K562 (cell line): ENCODE results near the gene KIF3B. TPM values are rescaled to one million over a fixed set of nuclear protein-coding genes. Genes with fewer than 3 reads are reported as not detected.

Source experiments
- CCAR2 ChIP-seq: fragments of 200-400 bp; formaldehyde crosslinking; IDR thresholded peaks from 2 replicates; pipeline ENCODE4 v1.6.1; 2017; ENCODE audit warnings: mild to moderate bottlenecking, low read depth, low read length
- CHD1 ChIP-seq: fragments of 200-600 bp; sonication (generic); IDR thresholded peaks from one replicate; pipeline ENCODE4 v1.6.1; 2012; ENCODE audit warnings: mild to moderate bottlenecking, moderate library complexity, low read length, inconsistent platforms
- ERF ChIP-seq: fragments of 450-650 bp; formaldehyde crosslinking; IDR thresholded peaks from 2 replicates; pipeline ENCODE4 v1.4.0; 2020; ENCODE audit warnings: mild to moderate bottlenecking, mixed read lengths
- FOS ChIP-seq: IDR thresholded peaks from 3 replicates; pipeline ENCODE4 v1.6.1; 2011; ENCODE audit not compliant: insufficient read length; ENCODE audit errors: extremely low read depth
- GATAD2B ChIP-seq: fragments of 450-650 bp; IDR thresholded peaks from 2 replicates; pipeline ENCODE4 v1.6.1; 2017; ENCODE audit warnings: mild to moderate bottlenecking, borderline replicate concordance
- KLF16 ChIP-seq: IDR thresholded peaks from 2 replicates; pipeline ENCODE4 v1.6.1; 2016; ENCODE audit warnings: antibody characterized with exemption
- MXI1 ChIP-seq: IDR thresholded peaks from 2 replicates; pipeline ENCODE4 v1.6.1; 2011; ENCODE audit warnings: low read depth, mild to moderate bottlenecking, improper control_type of control experiment, low read length
- NRF1 ChIP-seq, 2 experiments: fragments of 450-650 bp; IDR thresholded peaks in 1 of 2; conservative IDR thresholded peaks in 1 of 2; 2 replicates each; pipeline ENCODE4 v1.6.1; 2014; ENCODE audit warnings: mild to moderate bottlenecking in 2 of 2
- POLR2AphosphoS5 ChIP-seq: IDR thresholded peaks from 2 replicates; pipeline ENCODE4 v1.6.1; 2011; ENCODE audit warnings: mild to moderate bottlenecking, low read depth, low read length, moderate library complexity; ENCODE audit not compliant: control insufficient read depth, insufficient read depth
- PYGO2 ChIP-seq: fragments of 450-650 bp; IDR thresholded peaks from 2 replicates; pipeline ENCODE4 v1.6.1; 2016; ENCODE audit warnings: mild to moderate bottlenecking, missing genetic modification characterization, moderate library complexity, missing compliant biosample characterization
- RBM22 ChIP-seq: fragments of 200-400 bp; formaldehyde crosslinking; IDR thresholded peaks from 2 replicates; pipeline ENCODE4 v1.6.1; 2018; ENCODE audit warnings: low read length, low read depth; ENCODE audit not compliant: poor library complexity, severe bottlenecking
- SNRNP70 ChIP-seq: fragments of 200-400 bp; formaldehyde crosslinking; optimal IDR thresholded peaks from 2 replicates; pipeline ENCODE3; 2017; ENCODE audit warnings: low read depth, low read length
- TARDBP ChIP-seq: fragments of 450-650 bp; IDR thresholded peaks from 2 replicates; pipeline ENCODE4 v1.6.1; 2016
- ZNF134 ChIP-seq: fragments of 250-450 bp; sonication (Bioruptor Pico); conservative IDR thresholded peaks from 2 replicates; pipeline ENCODE4 v1.4.0; 2020
- ZNF175 ChIP-seq: fragments of 200-800 bp; sonication (Bioruptor generic); IDR thresholded peaks from 2 replicates; pipeline ENCODE4 v1.6.1; 2016; ENCODE audit warnings: low read depth, mild to moderate bottlenecking, missing genetic modification characterization, missing compliant biosample characterization
- ZNF644 ChIP-seq: fragments of 200-800 bp; sonication (Bioruptor generic); IDR thresholded peaks from 2 replicates; pipeline ENCODE4 v1.6.1; 2016; ENCODE audit warnings: low read depth, missing genetic modification characterization, missing compliant biosample characterization
- polyA plus RNA-seq, 8 experiments: library from polyadenylated mRNA; depleted of rRNA in 4 of 8; stranded (reverse) in 5 of 8; unstranded in 3 of 8; fragments of >200 nt; fragmentation: Nextera tagmentation in 2 of 8; fragmentation: Illumina TruSeq in 1 of 8; extraction: Ambion mirVana in 2 of 8; extraction: Trizol in 1 of 8; gene quantifications; 2 replicates each; pipeline versions ENCODE4 v1.2.1 to v1.2.3, GENCODE V29; 2011 to 2014; ENCODE audit warnings: inconsistent platforms in 1 of 8, missing spikeins in 1 of 8
- total RNA-seq, 7 experiments: library from RNA; depleted of rRNA in 6 of 7; stranded (reverse); fragments of >200 nt in 6 of 7; fragmentation: Illumina TruSeq in 2 of 7; extraction: Trizol in 2 of 7; gene quantifications; 2 replicates each; pipeline versions ENCODE4 v1.2.1 to v1.2.3, GENCODE V29; 2011 to 2021; ENCODE audit warnings: low replicate concordance in 1 of 7
- TF ChIP-seq, protein P1 (sequence below), 2 experiments: fragments of 450-650 bp in 1 of 2; sonication (generic) in 1 of 2; formaldehyde crosslinking in 1 of 2; IDR thresholded peaks in 1 of 2; conservative IDR thresholded peaks in 1 of 2; 2 replicates each; pipeline versions ENCODE4 v1.6.1 to v1.8.1; 2016 to 2023; ENCODE audit warnings: mild to moderate bottlenecking in 2 of 2, moderate library complexity in 2 of 2, inconsistent platforms in 1 of 2, missing genetic modification reagents in 1 of 2
- TF ChIP-seq, protein P2 (sequence below): fragments of 250-450 bp; sonication (Bioruptor Pico); IDR thresholded peaks from 2 replicates; pipeline ENCODE4 v1.8.0; 2022; ENCODE audit warnings: moderate library complexity, mild to moderate bottlenecking, inconsistent platforms
- TF ChIP-seq, protein P3 (sequence below), 2 experiments: fragments of 450-650 bp; conservative IDR thresholded peaks; 2 replicates each; pipeline ENCODE4 v1.6.1; 2017; ENCODE audit warnings: mild to moderate bottlenecking in 2 of 2, moderate library complexity in 2 of 2
- TF ChIP-seq, protein P4 (sequence below): fragments of 150-350 bp; conservative IDR thresholded peaks from 2 replicates; pipeline ENCODE4 v1.6.1; 2014; ENCODE audit warnings: low read length

The KIF3B gene
- total and polyA plus RNA-seq, 9 of the 15 experiments (the other 6 are each of a cell fraction or from before 2014, with no cell fraction given), result 2.9 to 12.3 (median 8.6) TPM

DNA sequence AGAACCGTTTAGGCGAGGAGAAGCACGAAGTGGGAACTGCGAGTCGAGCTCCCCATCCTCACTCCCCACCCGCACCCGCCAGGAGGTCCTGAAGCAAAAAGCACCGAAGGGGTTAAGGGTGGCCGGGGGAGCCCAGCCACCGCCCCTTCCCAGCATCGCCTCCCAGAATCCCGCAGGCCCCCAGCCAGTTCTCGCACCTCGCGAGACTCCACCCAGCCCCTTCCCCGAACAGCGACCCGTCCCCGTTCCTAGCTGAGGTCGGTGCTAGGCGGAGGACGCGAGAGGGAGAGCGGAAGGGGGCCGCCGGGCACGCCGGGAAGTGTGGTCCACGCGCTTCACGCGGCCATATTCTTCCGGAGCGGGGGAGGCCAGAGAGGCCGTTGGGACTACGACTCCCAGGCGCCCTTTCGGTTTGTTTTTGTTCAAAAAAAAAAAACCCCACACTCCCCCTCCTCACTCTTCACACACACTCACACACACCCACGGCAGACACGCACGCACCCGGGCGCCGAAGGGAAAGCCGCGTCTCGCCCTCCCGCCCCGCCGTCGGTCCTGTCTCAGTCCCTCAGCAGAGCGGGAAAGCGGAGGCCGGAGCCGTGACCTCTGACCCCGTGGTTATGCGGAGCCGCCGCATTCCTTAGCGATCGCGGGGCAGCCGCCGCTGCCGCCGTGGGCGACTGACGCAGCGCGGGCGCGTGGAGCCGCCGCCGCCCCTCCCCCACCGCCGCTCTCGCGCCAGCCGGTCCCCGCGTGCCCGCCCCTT is 80.6 kb downstream of the KIF3B start, which contains the start of gene ASXL1 (continued):
- peak; percentile 90; the same call in 1 of the 2 replicates for TF ChIP-seq TARDBP
- TF ChIP-seq, protein P1, sequence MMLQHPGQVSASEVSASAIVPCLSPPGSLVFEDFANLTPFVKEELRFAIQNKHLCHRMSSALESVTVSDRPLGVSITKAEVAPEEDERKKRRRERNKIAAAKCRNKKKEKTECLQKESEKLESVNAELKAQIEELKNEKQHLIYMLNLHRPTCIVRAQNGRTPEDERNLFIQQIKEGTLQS (IDR thresholded peaks at IDR 0.05), result no peak
- TF ChIP-seq, protein P1 (CRISPR knock-in tag; conservative IDR thresholded peaks at IDR 0.05), result no peak
- TF ChIP-seq ZNF175 (CRISPR knock-in tag), result peak; percentile 85
- no peak for TF ChIP-seq ERF (CRISPR knock-in tag)
- peak; percentile 63 for TF ChIP-seq RBM22
- no peak for TF ChIP-seq CCAR2
- TF ChIP-seq, protein P2, sequence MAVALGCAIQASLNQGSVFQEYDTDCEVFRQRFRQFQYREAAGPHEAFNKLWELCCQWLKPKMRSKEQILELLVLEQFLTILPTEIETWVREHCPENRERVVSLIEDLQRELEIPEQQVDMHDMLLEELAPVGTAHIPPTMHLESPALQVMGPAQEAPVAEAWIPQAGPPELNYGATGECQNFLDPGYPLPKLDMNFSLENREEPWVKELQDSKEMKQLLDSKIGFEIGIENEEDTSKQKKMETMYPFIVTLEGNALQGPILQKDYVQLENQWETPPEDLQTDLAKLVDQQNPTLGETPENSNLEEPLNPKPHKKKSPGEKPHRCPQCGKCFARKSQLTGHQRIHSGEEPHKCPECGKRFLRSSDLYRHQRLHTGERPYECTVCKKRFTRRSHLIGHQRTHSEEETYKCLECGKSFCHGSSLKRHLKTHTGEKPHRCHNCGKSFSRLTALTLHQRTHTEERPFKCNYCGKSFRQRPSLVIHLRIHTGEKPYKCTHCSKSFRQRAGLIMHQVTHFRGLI (CRISPR knock-in tag), result 0 out of 2 replicates have a peak, but pooled peaks have one; percentile 16
- TF ChIP-seq NRF1 (conservative IDR thresholded peaks at IDR 0.05 in 1 of 2, IDR thresholded peaks at IDR 0.05 in 1 of 2), result peak; percentile 48 to 61; a peak in 3 of 4 replicates
- no peak for TF ChIP-seq PYGO2 (tag)
- TF ChIP-seq SNRNP70, result no peak
- TF ChIP-seq FOS, result no peak
- peak; percentile 56; the same call in 1 of the 2 replicates for TF ChIP-seq MXI1
- no peak for TF ChIP-seq CHD1
- TF ChIP-seq POLR2AphosphoS5, result peak; percentile 53; the same call in 1 of the 2 replicates
- TF ChIP-seq, protein P3, sequence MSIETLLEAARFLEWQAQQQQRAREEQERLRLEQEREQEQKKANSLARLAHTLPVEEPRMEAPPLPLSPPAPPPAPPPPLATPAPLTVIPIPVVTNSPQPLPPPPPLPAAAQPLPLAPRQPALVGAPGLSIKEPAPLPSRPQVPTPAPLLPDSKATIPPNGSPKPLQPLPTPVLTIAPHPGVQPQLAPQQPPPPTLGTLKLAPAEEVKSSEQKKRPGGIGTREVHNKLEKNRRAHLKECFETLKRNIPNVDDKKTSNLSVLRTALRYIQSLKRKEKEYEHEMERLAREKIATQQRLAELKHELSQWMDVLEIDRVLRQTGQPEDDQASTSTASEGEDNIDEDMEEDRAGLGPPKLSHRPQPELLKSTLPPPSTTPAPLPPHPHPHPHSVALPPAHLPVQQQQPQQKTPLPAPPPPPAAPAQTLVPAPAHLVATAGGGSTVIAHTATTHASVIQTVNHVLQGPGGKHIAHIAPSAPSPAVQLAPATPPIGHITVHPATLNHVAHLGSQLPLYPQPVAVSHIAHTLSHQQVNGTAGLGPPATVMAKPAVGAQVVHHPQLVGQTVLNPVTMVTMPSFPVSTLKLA (conservative IDR thresholded peaks at IDR 0.05), result peak; percentile 63 to 79
- peak; percentile 73; the same call in 1 of the 2 replicates for TF ChIP-seq GATAD2B
- no peak for TF ChIP-seq ZNF134 (CRISPR knock-in tag)
- TF ChIP-seq, protein P4, sequence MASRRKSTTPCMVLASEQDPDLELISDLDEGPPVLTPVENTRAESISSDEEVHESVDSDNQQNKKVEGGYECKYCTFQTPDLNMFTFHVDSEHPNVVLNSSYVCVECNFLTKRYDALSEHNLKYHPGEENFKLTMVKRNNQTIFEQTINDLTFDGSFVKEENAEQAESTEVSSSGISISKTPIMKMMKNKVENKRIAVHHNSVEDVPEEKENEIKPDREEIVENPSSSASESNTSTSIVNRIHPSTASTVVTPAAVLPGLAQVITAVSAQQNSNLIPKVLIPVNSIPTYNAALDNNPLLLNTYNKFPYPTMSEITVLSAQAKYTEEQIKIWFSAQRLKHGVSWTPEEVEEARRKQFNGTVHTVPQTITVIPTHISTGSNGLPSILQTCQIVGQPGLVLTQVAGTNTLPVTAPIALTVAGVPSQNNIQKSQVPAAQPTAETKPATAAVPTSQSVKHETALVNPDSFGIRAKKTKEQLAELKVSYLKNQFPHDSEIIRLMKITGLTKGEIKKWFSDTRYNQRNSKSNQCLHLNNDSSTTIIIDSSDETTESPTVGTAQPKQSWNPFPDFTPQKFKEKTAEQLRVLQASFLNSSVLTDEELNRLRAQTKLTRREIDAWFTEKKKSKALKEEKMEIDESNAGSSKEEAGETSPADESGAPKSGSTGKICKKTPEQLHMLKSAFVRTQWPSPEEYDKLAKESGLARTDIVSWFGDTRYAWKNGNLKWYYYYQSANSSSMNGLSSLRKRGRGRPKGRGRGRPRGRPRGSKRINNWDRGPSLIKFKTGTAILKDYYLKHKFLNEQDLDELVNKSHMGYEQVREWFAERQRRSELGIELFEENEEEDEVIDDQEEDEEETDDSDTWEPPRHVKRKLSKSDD, result peak; percentile 98
- TF ChIP-seq KLF16, result no peak
- peak; percentile 27; the same call in 1 of the 2 replicates for TF ChIP-seq ZNF644 (tag)
